IPS-11a (cell line): Measurements from ENCODE around the gene CHTF18.

Source experiments
- H3K4me3 ChIP-seq: one replicate; pipeline ENCODE4 v1.5.1; 2013; ENCODE audit warnings: low read depth, low read length, control low read depth

The CHTF18 gene

GRCh38 chr16:842711-843560 is 54.5 kb downstream of the CHTF18 start:
- no peak overlapping the region for H3K4me3 ChIP-seq

- no peak overlapping the region for H3K4me3 ChIP-seq
Measured at GRCh38 chr16:843771-844170, 55.4 kb downstream of the CHTF18 start.

- H3K4me3 ChIP-seq, result no peak overlapping the region
Measured at GRCh38 chr16:844638-845350, 56.4 kb downstream of the CHTF18 start.

GRCh38 chr16:845351-845745 is 56.9 kb downstream of the CHTF18 start:
- H3K4me3 ChIP-seq, result no peak overlapping the region

GRCh38 chr16:847151-847550 is 58.7 kb downstream of the CHTF18 start:
- no peak overlapping the region for H3K4me3 ChIP-seq
